HG02852 (cell line): ENCODE results near the gene GRHL1.
A peak's percentile ranks its signal among the peaks of the same experiment; 100 is the strongest.
"Not testable (repeated sequence)": the region's sequence is repeated elsewhere in the genome, so short reads cannot be mapped to it uniquely, and the experiment has no call there.

ENCODE experiments used
- ATAC-seq: cut with Tn5 transposase; IDR thresholded peaks from one replicate; pipeline ENCODE4 v1.9.1; 2021; ENCODE audit warnings: mild to moderate bottlenecking, moderate library complexity; ENCODE audit not compliant: unreplicated experiment

The GRHL1 gene

GRCh38 chr2:10019602-10020400, 68.3 kb downstream of the GRHL1 start:
- ATAC-seq, result no peak

DNA sequence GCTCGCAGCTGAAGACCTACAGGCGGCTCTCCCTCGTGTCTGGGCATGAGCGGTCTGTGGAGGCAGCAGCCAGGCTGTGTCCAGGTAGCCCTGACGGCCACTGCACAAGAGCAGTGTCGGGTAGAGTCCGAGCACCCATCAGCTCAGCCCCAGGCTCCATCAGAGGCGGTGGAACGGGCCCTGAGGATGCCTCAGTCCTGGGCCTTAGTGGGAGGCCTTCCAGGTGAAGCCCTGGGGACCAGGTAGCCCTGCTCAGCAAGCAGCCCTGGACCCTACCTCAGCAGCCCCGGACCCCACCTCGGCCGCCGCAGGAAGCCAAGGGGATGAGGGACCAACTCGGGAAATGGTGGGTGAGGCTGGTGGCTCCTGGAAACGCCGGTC, 70.5 kb downstream of the GRHL1 start:
- ATAC-seq, result no peak

DNA sequence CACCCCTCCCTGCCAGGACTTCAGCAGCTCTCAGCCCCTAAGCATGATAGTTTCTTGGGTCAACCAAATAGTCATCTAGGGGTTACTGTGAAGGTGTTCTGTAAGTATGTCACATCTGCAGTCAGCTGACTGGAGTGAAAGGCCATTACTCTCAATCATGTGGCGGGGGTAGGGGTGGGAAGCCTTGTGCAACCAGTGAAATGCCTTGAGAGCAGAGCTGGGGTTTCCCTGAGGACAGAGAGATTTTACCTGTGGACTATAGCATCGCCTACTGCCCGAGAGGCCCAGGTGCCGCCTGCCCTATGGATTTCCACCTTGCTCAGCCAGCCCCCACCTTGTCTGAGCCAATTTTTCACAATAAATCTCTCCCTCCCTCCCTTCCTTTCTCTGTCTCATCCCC, 71.0 kb downstream of the GRHL1 start:
- no peak for ATAC-seq

GRCh38 chr2:10022966-10023662, 71.6 kb downstream of the GRHL1 start:
- no peak for ATAC-seq

DNA sequence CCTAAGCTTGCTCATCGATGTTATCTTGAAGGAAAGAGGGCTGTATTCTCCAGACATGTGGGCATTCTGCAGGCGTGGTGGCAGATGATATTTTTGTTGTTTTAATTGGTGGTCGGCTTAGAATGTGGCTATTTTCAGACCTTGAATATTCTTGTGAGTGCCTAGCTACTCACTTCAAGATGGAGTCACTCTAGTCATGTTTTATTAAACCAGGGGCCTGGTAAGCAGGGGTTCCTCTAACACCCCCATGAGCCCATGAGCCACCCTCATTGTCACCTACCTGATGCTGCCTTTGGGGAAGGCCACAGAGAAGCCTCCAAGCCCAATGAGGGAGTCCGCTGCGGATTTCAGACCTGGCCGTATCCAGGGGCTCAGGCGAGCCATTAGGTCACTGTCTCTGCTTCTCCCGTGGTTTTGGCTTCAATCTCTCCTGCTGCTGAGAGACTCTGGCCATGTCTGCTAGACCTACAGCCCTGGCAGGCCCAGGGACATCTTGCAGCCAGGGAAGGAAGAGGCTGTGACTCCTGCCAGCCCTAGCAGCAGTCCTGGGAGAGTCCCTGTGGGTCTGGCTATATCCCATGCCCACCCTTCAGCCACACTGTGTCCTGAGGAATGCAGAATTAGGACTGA, 75.6 kb downstream of the GRHL1 start:
- no peak for ATAC-seq

GRCh38 chr2:10027660-10028330, 76.3 kb downstream of the GRHL1 start:
- ATAC-seq, result no peak

- ATAC-seq, result no peak
Measured at GRCh38 chr2:10028407-10028987, 77.0 kb downstream of the GRHL1 start.

DNA sequence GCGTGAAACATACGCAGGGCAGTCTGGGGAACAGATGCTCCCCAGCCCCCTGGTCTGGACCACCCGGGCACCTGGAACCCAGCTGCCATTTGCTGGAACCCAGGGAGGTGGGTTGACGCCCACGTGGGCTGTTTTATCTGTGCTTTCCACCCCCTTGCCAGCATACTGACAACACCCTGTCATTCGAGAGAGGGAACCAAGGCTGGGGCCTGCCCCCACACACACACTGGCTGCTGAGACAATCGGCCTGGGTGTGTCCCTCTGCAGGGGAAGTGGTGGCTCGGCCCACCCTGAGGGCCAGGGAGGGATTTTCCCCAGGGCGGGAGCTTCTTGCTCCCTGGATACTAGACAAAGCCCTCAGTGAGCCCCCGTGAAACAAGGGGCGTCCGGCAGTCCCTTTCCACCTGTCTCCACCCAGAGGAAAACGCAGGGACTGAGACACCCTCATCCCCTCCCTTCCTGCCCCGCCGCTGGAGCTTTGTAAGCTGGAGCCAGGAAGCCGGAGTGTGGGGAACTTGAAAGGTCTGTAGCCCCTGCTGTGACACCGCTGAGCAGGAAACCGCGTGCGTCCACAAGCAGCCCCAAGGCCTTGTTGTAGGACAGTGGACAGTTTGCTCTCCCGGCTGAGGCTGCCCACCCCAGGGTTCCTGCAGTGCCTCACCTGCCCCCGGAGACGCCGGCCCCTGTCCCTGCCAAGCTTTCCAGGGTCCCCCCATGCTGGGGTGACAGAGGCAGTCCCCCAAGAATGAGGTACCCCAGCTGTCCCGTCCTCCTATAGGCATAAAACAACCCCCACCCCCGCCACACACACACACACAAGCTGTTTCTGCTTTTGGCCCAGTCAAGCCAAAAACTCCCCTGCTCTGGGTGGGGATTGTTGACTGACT, 77.7 kb downstream of the GRHL1 start:
- ATAC-seq, result peak; percentile 69

DNA sequence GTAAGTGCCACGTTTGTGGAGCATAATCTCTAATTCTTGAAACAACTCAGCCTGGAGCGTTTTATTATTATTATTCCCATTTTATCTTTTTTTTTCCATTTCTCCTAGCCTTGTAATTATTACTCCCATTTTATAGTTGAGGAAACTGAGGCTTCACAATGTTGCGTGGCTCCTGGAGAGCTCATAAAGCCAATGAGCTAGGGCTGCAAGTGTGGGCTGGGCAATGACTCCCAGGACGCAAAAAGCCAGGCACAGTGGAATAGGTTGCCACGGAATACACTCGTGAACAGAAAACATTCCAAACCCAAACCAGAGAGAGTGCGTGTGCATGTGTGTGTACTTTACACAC, 78.4 kb downstream of the GRHL1 start:
- no peak for ATAC-seq

- ATAC-seq, result no peak
Measured at GRCh38 chr2:10030311-10030736, 78.8 kb downstream of the GRHL1 start.

DNA sequence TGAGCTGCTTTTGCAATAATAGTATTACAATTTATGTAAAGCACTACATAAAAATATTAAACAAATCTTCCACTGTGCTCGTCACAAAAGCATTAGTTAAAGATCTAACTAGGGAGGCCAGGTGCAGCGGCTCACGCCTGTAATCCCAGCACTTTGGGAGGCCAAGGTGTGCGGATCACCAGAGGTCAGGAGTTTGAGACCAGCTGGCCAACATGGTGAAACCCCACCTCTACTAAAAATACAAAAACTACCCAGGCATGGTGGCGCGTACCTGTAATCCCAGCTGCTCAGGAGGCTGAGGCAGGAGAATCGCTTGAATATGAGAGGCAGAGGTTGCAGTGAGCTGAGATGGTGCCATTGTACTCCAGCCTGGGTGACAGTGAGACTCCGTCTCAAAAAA, 79.3 kb downstream of the GRHL1 start:
- ATAC-seq, result not testable (repeated sequence)

GRCh38 chr2:10031886-10032745, 80.6 kb downstream of the GRHL1 start:
- no peak for ATAC-seq

DNA sequence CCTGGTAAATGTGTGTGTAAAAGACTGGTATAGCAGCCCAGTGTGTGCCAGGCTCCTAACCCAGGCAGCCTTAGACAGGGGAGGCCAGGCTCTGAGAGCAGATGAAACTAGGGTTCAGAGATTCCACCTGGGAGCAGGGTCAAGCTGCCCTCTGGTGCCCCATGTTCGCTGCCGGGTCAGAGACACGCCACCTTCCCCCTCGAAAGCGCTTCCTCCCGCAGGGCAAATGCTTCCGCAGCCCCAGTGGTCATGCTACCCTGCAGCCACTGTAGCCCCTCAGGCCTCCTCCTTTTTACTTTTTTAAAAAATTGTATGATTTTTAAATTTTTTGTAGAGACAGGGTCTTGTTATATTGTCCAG, 81.2 kb downstream of the GRHL1 start:
- no peak for ATAC-seq

DNA sequence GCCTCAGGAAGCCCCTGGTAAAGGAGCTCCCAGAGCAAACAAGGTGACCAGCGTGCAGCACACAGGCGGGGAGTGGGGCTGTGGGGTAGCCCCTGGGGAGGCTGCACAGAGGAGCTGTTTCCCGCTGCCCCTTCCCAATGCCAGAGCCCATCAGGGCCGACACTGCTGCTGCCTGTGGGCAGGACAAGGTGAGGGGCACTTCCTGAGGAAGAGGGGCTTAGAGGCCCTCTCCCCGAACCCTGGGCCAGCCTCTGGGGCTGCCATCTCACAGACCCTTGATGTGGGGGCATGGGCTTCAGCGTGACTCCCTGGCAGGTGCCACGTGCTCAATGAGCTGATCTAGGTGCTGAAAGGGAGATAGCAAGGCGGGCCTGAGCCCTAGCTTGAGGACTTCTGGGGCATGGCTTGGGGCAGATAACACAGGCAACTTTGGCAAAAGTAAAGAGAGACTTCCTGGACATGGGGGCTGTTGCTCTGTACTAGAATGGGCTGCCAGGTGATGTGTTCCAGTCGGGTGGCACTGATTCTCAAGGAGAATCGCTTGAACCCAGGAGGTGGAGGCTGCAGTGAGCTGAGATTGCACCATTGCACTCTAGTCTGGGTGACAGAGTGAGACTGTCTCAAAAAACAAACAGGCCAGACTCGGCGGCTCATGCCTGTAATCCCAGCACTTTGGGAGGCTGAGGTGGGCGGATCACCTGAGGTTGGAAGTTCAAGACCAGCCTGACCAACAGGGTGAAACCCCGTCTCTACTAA, 81.9 kb downstream of the GRHL1 start:
- no peak for ATAC-seq

- no peak for ATAC-seq
Measured at GRCh38 chr2:10034333-10035052, 83.0 kb downstream of the GRHL1 start.

DNA sequence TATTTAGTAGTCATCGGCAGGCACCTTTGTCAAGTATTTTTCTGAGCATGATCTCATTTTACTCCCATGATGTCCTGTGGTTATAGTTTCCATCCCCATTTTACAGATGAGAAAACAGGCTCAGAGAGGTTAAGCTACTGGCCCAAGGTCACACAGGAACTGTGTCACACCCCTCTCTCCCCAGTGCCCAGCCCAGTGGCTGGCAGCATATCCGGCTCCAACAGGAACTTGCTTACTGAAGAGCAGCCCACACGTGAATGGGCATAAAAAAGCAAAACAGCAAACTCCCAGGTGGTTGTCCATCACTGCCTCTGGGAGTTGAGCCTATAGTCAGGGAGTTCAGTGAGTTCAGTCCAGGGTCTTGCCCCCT, 83.5 kb downstream of the GRHL1 start:
- ATAC-seq, result no peak

- ATAC-seq, result no peak
Measured at GRCh38 chr2:10035633-10036032, 84.1 kb downstream of the GRHL1 start.
